ENCODE measurements around the gene KCNAB1. TPM values are rescaled to one million over a fixed set of nuclear protein-coding genes. Genes with fewer than 3 reads are reported as not detected.

KCNAB1 gene
- total and polyA plus RNA-seq, 4 donors = 8.9 to 45.8 (median 17.8) TPM

DNA sequence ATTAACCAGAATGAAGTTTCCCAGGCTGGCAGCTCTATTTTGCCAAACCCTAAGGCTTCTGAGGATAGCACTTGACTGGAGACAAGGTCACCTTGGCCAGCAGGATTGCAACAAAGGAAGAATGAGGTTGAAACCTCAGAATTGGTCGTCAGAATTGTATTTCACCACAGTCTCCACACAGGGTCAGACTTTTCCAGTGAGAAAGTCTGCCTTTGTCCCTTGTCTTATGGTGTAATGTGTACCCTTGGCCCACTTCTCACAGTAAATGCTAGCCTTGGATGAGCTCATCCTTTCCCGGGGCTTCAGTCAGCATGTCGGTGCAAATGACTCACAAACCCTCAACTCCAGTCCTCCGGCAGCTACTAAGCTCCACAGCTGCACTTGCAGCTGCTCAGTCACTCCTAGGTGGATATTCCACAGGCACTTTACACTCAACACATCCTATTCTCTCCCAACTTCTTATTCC, 414.8 kb downstream of the KCNAB1 start:
- no peaks in the 10 kb centered on the region for H3K4me1 ChIP-seq (ENCODE audit: control insufficient read depth in 1 of 2, insufficient read depth in 2 of 2, low read length in 2 of 2)
- H3K4me3 ChIP-seq (ENCODE audit: low read length in 2 of 2) = no peak overlapping the region
- H3K27ac ChIP-seq (ENCODE audit: low read depth in 1 of 2, low read length in 2 of 2) = no peak overlapping the region
- peak; percentile 82 to 83 for DNase-seq
- H3K36me3 ChIP-seq (ENCODE audit: control insufficient read depth in 1 of 2, insufficient read depth in 2 of 2, low read length in 1 of 2) = peaks cover 0 to 7% of the 10 kb centered on the region in 2 donors
- intact Hi-C loops (cut with DNase I) = loop anchor here in 1 of 2 donors (5.0 to 10.0 kb wide), 2 partner anchors 490 to 547 kb away; no protein-coding TSS in a partner anchor
- H3K27me3 ChIP-seq (ENCODE audit: control insufficient read depth in 1 of 2, insufficient read depth in 2 of 2, low read length in 1 of 2) = no peaks in the 10 kb centered on the region
- H3K9me3 ChIP-seq (ENCODE audit: control insufficient read depth, low read length) = no peaks in the 10 kb centered on the region
- WGBS, 2 donors = 4% methylated on average over 4 of the region's 4 CpGs
- peak; percentile 94 for ATAC-seq (ENCODE audit: low FRiP score)

GRCh38 chr3:156535798-156536197, 415.4 kb downstream of the KCNAB1 start:
- Histone ChIP-seq H3K9me3 (ENCODE audit: control insufficient read depth, low read length) (no peaks in the 10 kb centered on the region), H3K36me3 (ENCODE audit: control insufficient read depth in 1 of 2, insufficient read depth in 2 of 2, low read length in 1 of 2) (peaks cover 0 to 7% of the 10 kb centered on the region in 2 donors), H3K27ac (ENCODE audit: low read depth in 1 of 2, low read length in 2 of 2) (peak overlapping the region in 1 of 2 donors; percentile 56), H3K4me3 (ENCODE audit: low read length in 2 of 2) (no peak overlapping the region), H3K27me3 (ENCODE audit: control insufficient read depth in 1 of 2, insufficient read depth in 2 of 2, low read length in 1 of 2) (no peaks in the 10 kb centered on the region), H3K4me1 (ENCODE audit: control insufficient read depth in 1 of 2, insufficient read depth in 2 of 2, low read length in 2 of 2) (no peaks in the 10 kb centered on the region)
- ATAC-seq (ENCODE audit: low FRiP score) (no peak), DNase-seq (no peak)
- intact Hi-C loops (cut with DNase I) = loop anchor here in 1 of 2 donors (5.0 to 10.0 kb wide), 2 partner anchors 491 to 547 kb away; no protein-coding TSS in a partner anchor
- WGBS, 2 donors = 98% methylated on average over 2 of the region's 2 CpGs

GRCh38 chr3:156536524-156537316, 416.3 kb downstream of the KCNAB1 start:
- Histone ChIP-seq H3K27me3 (ENCODE audit: control insufficient read depth in 1 of 2, insufficient read depth in 2 of 2, low read length in 1 of 2) (no peaks in the 10 kb centered on the region), H3K4me1 (ENCODE audit: control insufficient read depth in 1 of 2, insufficient read depth in 2 of 2, low read length in 2 of 2) (peaks cover 0 to 1% of the 10 kb centered on the region in 2 donors), H3K36me3 (ENCODE audit: control insufficient read depth in 1 of 2, insufficient read depth in 2 of 2, low read length in 1 of 2) (peaks cover 0 to 6% of the 10 kb centered on the region in 2 donors), H3K9me3 (ENCODE audit: control insufficient read depth, low read length) (no peaks in the 10 kb centered on the region), H3K4me3 (ENCODE audit: low read length in 2 of 2) (no peak overlapping the region), H3K27ac (ENCODE audit: low read depth in 1 of 2, low read length in 2 of 2) (no peak overlapping the region)
- intact Hi-C loops (cut with DNase I) = loop anchor here in 1 of 2 donors (5.0 to 10.0 kb wide), 2 partner anchors 492 to 546 kb away; no protein-coding TSS in a partner anchor
- ATAC-seq (ENCODE audit: low FRiP score) (no peak), DNase-seq (no peak)
- 90% methylated on average over 6 of the region's 6 CpGs for WGBS, 2 donors

GRCh38 chr3:156539051-156539450, 418.7 kb downstream of the KCNAB1 start:
- intact Hi-C loops (cut with DNase I) = loop anchor here in 1 of 2 donors (5.0 to 10.0 kb wide), 2 partner anchors 494 to 543 kb away; no protein-coding TSS in a partner anchor
- ATAC-seq (ENCODE audit: low FRiP score) (no peak), DNase-seq (no peak)
- Histone ChIP-seq H3K27me3 (ENCODE audit: control insufficient read depth in 1 of 2, insufficient read depth in 2 of 2, low read length in 1 of 2) (no peaks in the 10 kb centered on the region), H3K9me3 (ENCODE audit: control insufficient read depth, low read length) (no peaks in the 10 kb centered on the region), H3K27ac (ENCODE audit: low read depth in 1 of 2, low read length in 2 of 2) (peak overlapping the region in 1 of 2 donors; percentile 51), H3K36me3 (ENCODE audit: control insufficient read depth in 1 of 2, insufficient read depth in 2 of 2, low read length in 1 of 2) (peaks cover 0 to 6% of the 10 kb centered on the region in 2 donors), H3K4me1 (ENCODE audit: control insufficient read depth in 1 of 2, insufficient read depth in 2 of 2, low read length in 2 of 2) (peaks cover 1 to 4% of the 10 kb centered on the region in 2 donors), H3K4me3 (ENCODE audit: low read length in 2 of 2) (no peak overlapping the region)
- WGBS, 2 donors = 42 to 48% methylated on average over 2 of the region's 2 CpGs

DNA sequence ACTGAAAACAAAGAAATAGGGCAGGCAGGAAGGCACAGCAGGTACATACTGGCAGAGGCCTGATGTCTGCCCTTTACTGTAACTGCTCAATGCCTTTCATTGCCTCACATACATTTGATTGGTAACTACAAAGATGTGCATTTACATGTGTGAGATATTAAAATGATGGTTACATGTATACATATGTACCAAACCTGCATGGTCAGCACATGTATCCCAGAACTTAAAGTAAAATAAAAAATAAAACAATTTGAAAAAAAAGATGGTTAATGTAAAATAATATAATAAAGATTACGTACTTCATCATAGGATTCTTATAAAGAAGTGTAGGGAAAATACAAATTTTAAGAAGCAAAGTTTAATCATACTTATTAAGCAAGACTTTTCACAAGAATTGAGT, 419.4 kb downstream of the KCNAB1 start:
- Histone ChIP-seq H3K27ac (ENCODE audit: low read depth in 1 of 2, low read length in 2 of 2) (no peak overlapping the region), H3K4me3 (ENCODE audit: low read length in 2 of 2) (no peak overlapping the region), H3K36me3 (ENCODE audit: control insufficient read depth in 1 of 2, insufficient read depth in 2 of 2, low read length in 1 of 2) (peaks cover 0 to 6% of the 10 kb centered on the region in 2 donors), H3K9me3 (ENCODE audit: control insufficient read depth, low read length) (no peaks in the 10 kb centered on the region), H3K27me3 (ENCODE audit: control insufficient read depth in 1 of 2, insufficient read depth in 2 of 2, low read length in 1 of 2) (no peaks in the 10 kb centered on the region), H3K4me1 (ENCODE audit: control insufficient read depth in 1 of 2, insufficient read depth in 2 of 2, low read length in 2 of 2) (peaks cover 1 to 4% of the 10 kb centered on the region in 2 donors)
- 96 to 100% methylated on average over 1 of the region's 1 CpG for WGBS, 2 donors
- DNase-seq (no peak), ATAC-seq (ENCODE audit: low FRiP score) (no peak)
- intact Hi-C loops (cut with DNase I) = loop anchor here in 1 of 2 donors (5.0 to 10.0 kb wide), 3 partner anchors 495 to 595 kb away; no protein-coding TSS in a partner anchor

GRCh38 chr3:156542101-156543042, 422.0 kb downstream of the KCNAB1 start:
- H3K9me3 ChIP-seq (ENCODE audit: control insufficient read depth, low read length) = no peaks in the 10 kb centered on the region
- peaks cover 2 to 6% of the 10 kb centered on the region in 2 donors for H3K36me3 ChIP-seq (ENCODE audit: control insufficient read depth in 1 of 2, insufficient read depth in 2 of 2, low read length in 1 of 2)
- intact Hi-C loops (cut with DNase I) = loop anchor here in 1 of 2 donors (10.0 kb wide), 1 partner anchor 592 kb away; no protein-coding TSS in a partner anchor
- H3K27ac ChIP-seq (ENCODE audit: low read depth in 1 of 2, low read length in 2 of 2) = no peak overlapping the region
- DNase-seq (no peak), ATAC-seq (ENCODE audit: low FRiP score) (peak; percentile 62)
- no peaks in the 10 kb centered on the region for H3K27me3 ChIP-seq (ENCODE audit: control insufficient read depth in 1 of 2, insufficient read depth in 2 of 2, low read length in 1 of 2)
- no peak overlapping the region for H3K4me3 ChIP-seq (ENCODE audit: low read length in 2 of 2)
- 16 to 20% methylated on average over 5 of the region's 5 CpGs for WGBS, 2 donors
- H3K4me1 ChIP-seq (ENCODE audit: control insufficient read depth in 1 of 2, insufficient read depth in 2 of 2, low read length in 2 of 2) = peaks cover 1 to 6% of the 10 kb centered on the region in 2 donors

GRCh38 chr3:156543043-156543555, 422.7 kb downstream of the KCNAB1 start:
- H3K4me1 ChIP-seq (ENCODE audit: control insufficient read depth in 1 of 2, insufficient read depth in 2 of 2, low read length in 2 of 2) = peaks cover 1 to 6% of the 10 kb centered on the region in 2 donors
- H3K36me3 ChIP-seq (ENCODE audit: control insufficient read depth in 1 of 2, insufficient read depth in 2 of 2, low read length in 1 of 2) = peaks cover 2 to 6% of the 10 kb centered on the region in 2 donors
- H3K27ac ChIP-seq (ENCODE audit: low read depth in 1 of 2, low read length in 2 of 2) = no peak overlapping the region
- DNase-seq (no peak), ATAC-seq (ENCODE audit: low FRiP score) (no peak)
- H3K4me3 ChIP-seq (ENCODE audit: low read length in 2 of 2) = no peak overlapping the region
- intact Hi-C loops (cut with DNase I) = loop anchor here in 1 of 2 donors (10.0 kb wide), 1 partner anchor 592 kb away; no protein-coding TSS in a partner anchor
- 80 to 81% methylated on average over 2 of the region's 2 CpGs for WGBS, 2 donors
- no peaks in the 10 kb centered on the region for H3K27me3 ChIP-seq (ENCODE audit: control insufficient read depth in 1 of 2, insufficient read depth in 2 of 2, low read length in 1 of 2)
- H3K9me3 ChIP-seq (ENCODE audit: control insufficient read depth, low read length) = no peaks in the 10 kb centered on the region

- peaks cover 4 to 8% of the 10 kb centered on the region in 2 donors for H3K4me1 ChIP-seq (ENCODE audit: control insufficient read depth in 1 of 2, insufficient read depth in 2 of 2, low read length in 2 of 2)
- H3K36me3 ChIP-seq (ENCODE audit: control insufficient read depth in 1 of 2, insufficient read depth in 2 of 2, low read length in 1 of 2) = peaks cover 2 to 6% of the 10 kb centered on the region in 2 donors
- ATAC-seq (ENCODE audit: low FRiP score) (no peak), DNase-seq (no peak)
- no peaks in the 10 kb centered on the region for H3K9me3 ChIP-seq (ENCODE audit: control insufficient read depth, low read length)
- intact Hi-C loops (cut with DNase I) = loop anchor here in 1 of 2 donors (10.0 kb wide), 1 partner anchor 587 kb away; no protein-coding TSS in a partner anchor
- no peak overlapping the region for H3K27ac ChIP-seq (ENCODE audit: low read depth in 1 of 2, low read length in 2 of 2)
- 50% methylated on average over 2 of the region's 2 CpGs for WGBS, 2 donors
- no peak overlapping the region for H3K4me3 ChIP-seq (ENCODE audit: low read length in 2 of 2)
- no peaks in the 10 kb centered on the region for H3K27me3 ChIP-seq (ENCODE audit: control insufficient read depth in 1 of 2, insufficient read depth in 2 of 2, low read length in 1 of 2)
Observed at GRCh38 chr3:156547637-156548036, 427.3 kb downstream of the KCNAB1 start.

All from aorta (tissue), 5 donors.